Small intestine (tissue), 7 donors: ENCODE data around the gene CFAP126. TPM values are rescaled to one million over a fixed set of nuclear protein-coding genes. Genes with fewer than 3 reads are reported as not detected.
"Not testable (repeated sequence)": the region's sequence is repeated elsewhere in the genome, so short reads cannot be mapped to it uniquely, and the experiment has no call there.

Experiments
- DNase-seq, 2 donors: peaks; one replicate each; pipeline versions ENCODE4 v3.0.0 to v3.0.0-alpha.2; 2013
- FAIRE-seq: peaks from 2 replicates; lab custom pipeline; 2012; peaks lifted over from hg19 to GRCh38; lab: Jason Lieb, UNC
- H3K27ac ChIP-seq, 3 donors: one replicate each; pipeline ENCODE4 v1.5.1; 2013; ENCODE audit warnings: low read length in 2 of 3, mild to moderate bottlenecking in 2 of 3, control low read depth in 1 of 3, inconsistent platforms in 1 of 3, low read depth in 1 of 3, moderate library complexity in 1 of 3
- H3K27me3 ChIP-seq, 3 donors: one replicate each; pipeline ENCODE4 v1.6.1; 2013; ENCODE audit warnings: low read length in 3 of 3, inconsistent platforms in 1 of 3; ENCODE audit not compliant: control insufficient read depth in 3 of 3, insufficient read depth in 3 of 3
- H3K36me3 ChIP-seq, 3 donors: one replicate each; pipeline ENCODE4 v1.6.1; 2013; ENCODE audit warnings: low read length in 3 of 3, inconsistent platforms in 1 of 3, low read depth in 1 of 3, mild to moderate bottlenecking in 1 of 3, moderate library complexity in 1 of 3; ENCODE audit not compliant: control insufficient read depth in 3 of 3, insufficient read depth in 2 of 3
- H3K4me1 ChIP-seq, 3 donors: one replicate each; pipeline ENCODE4 v1.6.1; 2013; ENCODE audit warnings: low read length in 2 of 3, inconsistent platforms in 1 of 3, low read depth in 1 of 3, mild to moderate bottlenecking in 1 of 3, moderate library complexity in 1 of 3; ENCODE audit not compliant: control insufficient read depth in 3 of 3, insufficient read depth in 2 of 3
- H3K4me3 ChIP-seq, 3 donors: one replicate each; pipeline ENCODE4 v1.5.1; 2013; ENCODE audit warnings: low read length in 3 of 3, control low read depth in 1 of 3, inconsistent platforms in 1 of 3, low read depth in 1 of 3, mild to moderate bottlenecking in 1 of 3, moderate library complexity in 1 of 3
- H3K9me3 ChIP-seq, 2 donors: one replicate each; pipeline ENCODE4 v1.6.1; 2013; ENCODE audit warnings: low read depth in 1 of 2, low read length in 1 of 2; ENCODE audit not compliant: control insufficient read depth in 2 of 2, insufficient read depth in 1 of 2
- WGBS, 3 donors: extraction: QIAGEN DNeasy Blood & Tissue Kit; methylation state at CpG; one replicate each; pipeline ENCODE4 v1.1.7; 2013; 5-methylcytosine and 5-hydroxymethylcytosine counted together
- polyA plus RNA-seq, 4 donors: library from polyadenylated mRNA; stranded (reverse) in 3 of 4; unstranded in 1 of 4; fragments of 200-250 nt in 3 of 4; fragments of 120-200 nt in 1 of 4; gene quantifications; one replicate each; pipeline versions ENCODE4 v1.2.1 to v1.2.3, GENCODE V29; 2013
- donor health status: healthy with polysubstance abuse.
- donor health status: control.
- donor health status: control.
- donor health status: Bipolar disorder and iron deficiency.
- donor health status: healthy.

Gene CFAP126
- polyA plus RNA-seq, 4 donors = 0.21 TPM; not detected in 3

DNA sequence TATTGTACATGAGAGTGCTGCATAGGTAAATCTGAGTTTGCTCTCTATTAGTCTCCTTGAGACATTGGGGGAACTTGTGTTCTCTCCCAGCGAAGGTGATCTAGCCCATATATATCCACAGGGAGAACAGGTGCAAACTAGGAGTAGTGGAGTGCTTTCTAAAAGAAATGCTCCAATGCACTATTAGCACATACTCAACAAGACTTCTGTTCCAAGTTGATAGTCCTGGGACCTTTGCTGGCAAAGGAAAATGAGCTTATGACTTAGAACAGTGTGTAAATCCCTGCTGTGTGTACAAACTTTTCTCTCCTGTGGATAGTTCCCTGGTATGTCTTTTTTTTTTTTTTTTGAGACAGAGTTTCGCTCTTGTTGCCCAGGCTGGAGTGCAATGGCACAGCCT, 25.5 kb downstream of the CFAP126 start:
- Histone ChIP-seq H3K9me3 (no peaks in the 10 kb centered on the region), H3K27me3 (no peaks in the 10 kb centered on the region), H3K4me1 (no peaks in the 10 kb centered on the region), H3K4me3 (no peak overlapping the region), H3K36me3 (peaks cover 8 to 35% (median 9%) of the 10 kb centered on the region in 3 donors), H3K27ac (no peak overlapping the region)
- 96 to 100% (median 97%) methylated on average over 2 of the region's 2 CpGs for WGBS, 3 donors
- no peak for DNase-seq
- FAIRE-seq = no peak

DNA sequence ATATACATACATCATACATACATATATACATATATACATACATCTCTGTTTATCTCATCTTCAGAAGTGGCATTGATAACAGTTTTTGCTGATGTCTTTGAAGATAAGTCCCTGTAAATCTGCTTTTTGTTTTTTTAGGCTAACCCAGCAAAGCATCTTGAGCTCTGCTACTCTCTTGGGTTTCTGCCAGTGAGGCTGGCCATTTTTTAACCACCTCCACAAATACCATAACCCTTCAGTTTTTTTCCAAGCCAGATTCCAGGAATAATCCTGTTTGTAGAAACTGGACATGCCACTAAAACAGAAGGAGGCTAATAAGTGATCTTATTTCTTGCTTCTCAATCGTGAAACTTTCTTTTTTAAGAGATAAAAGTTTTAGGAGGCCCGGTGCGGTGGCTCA, 31.9 kb downstream of the CFAP126 start:
- no peaks in the 10 kb centered on the region for H3K9me3 ChIP-seq
- no peak overlapping the region for H3K27ac ChIP-seq
- FAIRE-seq = no peak
- no peak for DNase-seq
- no peaks in the 10 kb centered on the region for H3K27me3 ChIP-seq
- no peak overlapping the region for H3K4me3 ChIP-seq
- H3K36me3 ChIP-seq = peaks cover 7 to 54% (median 12%) of the 10 kb centered on the region in 3 donors
- H3K4me1 ChIP-seq = no peaks in the 10 kb centered on the region
- 85 to 96% (median 87%) methylated on average over 3 of the region's 3 CpGs for WGBS, 3 donors

DNA sequence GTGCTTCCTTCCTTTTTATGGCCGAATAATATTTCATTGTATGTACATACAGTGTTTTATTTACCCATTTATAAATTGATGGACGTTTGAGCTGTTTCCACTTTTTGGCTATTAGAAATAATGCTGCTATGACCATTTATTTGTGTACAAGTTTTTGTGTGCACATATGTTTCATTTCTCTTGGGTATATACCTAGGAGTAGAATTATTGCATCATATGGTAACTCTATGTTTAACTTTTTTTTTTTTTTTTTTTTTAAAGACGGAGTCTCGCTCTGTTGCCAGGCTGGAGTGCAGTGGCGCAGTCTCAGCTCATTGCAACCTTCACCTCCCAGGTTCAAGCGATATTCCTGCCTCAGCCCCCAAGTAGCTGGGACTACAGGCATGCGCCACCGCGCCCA, 34.5 kb downstream of the CFAP126 start:
- FAIRE-seq = no peak
- no peak for DNase-seq
- Histone ChIP-seq H3K27ac (no peak overlapping the region), H3K4me3 (no peak overlapping the region), H3K9me3 (no peaks in the 10 kb centered on the region), H3K36me3 (peaks cover 10 to 49% (median 18%) of the 10 kb centered on the region in 3 donors), H3K4me1 (no peaks in the 10 kb centered on the region), H3K27me3 (no peaks in the 10 kb centered on the region)
- WGBS, 3 donors = 93 to 97% (median 96%) methylated on average over 8 to 9 of the region's 9 CpGs

DNA sequence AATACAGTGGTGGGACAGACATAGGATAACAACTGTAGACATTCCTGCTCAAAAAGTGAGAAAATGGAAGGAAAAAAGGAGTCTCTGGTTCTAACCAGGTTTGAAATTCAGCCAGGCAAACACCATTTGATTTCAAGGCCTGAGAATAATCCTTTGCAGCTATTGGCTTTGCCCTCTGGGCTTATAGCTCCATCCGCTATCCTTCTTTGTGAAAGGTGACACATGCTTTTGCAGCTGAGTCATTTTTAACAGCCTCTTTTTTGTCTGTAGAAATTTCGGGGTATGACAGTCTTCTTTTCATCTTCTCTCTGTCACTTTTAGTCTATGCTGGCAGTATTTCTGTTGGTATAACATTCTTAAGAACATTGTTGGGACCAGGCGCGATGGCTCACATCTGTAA, 37.3 kb downstream of the CFAP126 start:
- 93 to 96% (median 95%) methylated on average over 4 of the region's 4 CpGs for WGBS, 3 donors
- H3K27me3 ChIP-seq = no peaks in the 10 kb centered on the region
- peaks cover 8 to 56% (median 18%) of the 10 kb centered on the region in 3 donors for H3K36me3 ChIP-seq
- H3K4me1 ChIP-seq = no peaks in the 10 kb centered on the region
- FAIRE-seq = no peak
- no peaks in the 10 kb centered on the region for H3K9me3 ChIP-seq
- DNase-seq = no peak
- no peak overlapping the region for H3K4me3 ChIP-seq
- no peak overlapping the region for H3K27ac ChIP-seq

DNA sequence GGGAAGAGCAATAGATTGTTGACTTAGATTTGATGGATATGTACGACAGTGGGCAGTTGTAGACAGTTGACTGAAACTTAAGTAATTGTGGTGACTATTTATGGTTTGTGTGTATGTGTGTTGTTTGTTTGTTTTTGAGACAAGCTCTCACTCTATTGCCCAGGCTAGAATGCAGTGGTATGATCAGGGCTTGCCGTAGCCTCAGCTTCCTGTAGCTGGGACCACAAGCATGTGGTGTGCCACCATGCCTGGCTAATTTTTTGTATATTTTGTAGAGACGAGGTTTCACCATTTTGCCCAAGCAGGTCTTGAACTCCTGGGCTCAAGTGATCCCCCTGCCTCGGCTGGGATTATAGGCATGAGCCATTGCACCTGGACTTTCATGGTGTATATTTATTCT, 43.7 kb downstream of the CFAP126 start:
- Histone ChIP-seq H3K4me3 (no peak overlapping the region), H3K27ac (no peak overlapping the region)

DNA sequence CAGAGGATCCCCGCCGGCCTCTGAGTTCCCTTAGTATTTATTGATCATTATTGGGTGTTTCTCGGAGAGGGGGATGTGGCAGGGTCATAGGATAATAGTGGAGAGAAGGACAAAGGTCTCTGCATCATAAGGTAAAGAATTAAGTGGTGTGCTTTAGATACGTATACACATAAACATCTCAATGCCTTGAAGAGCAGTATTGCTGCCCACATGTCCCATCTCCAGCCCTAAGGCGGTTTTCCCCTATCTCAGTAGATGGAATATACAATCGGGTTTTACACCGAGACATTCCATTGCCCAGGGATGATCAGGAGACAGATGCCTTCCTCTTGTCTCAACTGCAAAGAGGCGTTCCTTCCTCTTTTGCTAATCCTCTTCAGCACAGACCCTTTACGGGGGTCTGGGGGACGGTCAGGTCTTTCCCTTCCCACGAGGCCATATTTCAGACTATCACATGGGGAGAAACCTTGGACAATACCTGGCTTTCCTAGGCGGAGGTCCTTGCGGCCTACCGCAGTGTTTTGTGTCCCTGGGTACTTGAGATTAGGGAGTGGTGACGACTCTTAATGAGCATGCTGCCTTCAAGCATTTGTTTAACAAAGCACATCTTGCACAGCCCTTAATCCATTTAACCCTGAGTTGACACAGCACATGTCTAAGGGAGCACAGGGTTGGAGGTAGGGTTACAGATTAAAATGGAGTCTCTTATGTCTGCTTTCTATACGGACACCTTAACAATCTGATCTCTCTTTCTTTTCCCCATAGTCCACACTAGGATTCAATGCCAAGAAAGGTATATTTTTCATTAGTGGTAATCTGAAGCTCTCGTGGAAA, 51.6 kb downstream of the CFAP126 start:
- not testable (repeated sequence) for FAIRE-seq, H3K27ac ChIP-seq, H3K36me3 ChIP-seq, H3K27me3 ChIP-seq, DNase-seq, H3K4me3 ChIP-seq, H3K4me1 ChIP-seq, H3K9me3 ChIP-seq
- WGBS, 3 donors = 74 to 78% (median 75%) methylated on average over 17 of the region's 17 CpGs

More for the DNA sequence above, 43.7 kb downstream of the CFAP126 start:
- Histone ChIP-seq H3K4me1 (peaks cover 0 to 2% (median 0%) of the 10 kb centered on the region in 3 donors), H3K27me3 (no peaks in the 10 kb centered on the region), H3K9me3 (no peaks in the 10 kb centered on the region), H3K36me3 (peaks cover 8 to 37% (median 11%) of the 10 kb centered on the region in 3 donors)
- WGBS, 3 donors = 73 to 84% (median 78%) methylated on average over 4 of the region's 4 CpGs
- FAIRE-seq (no peak), DNase-seq (no peak)

Other genes starting within 250 kb of the CFAP126 start
- gene PFDN2, start 249.8 kb downstream of the CFAP126 start, polyA plus RNA-seq = 100 to 1,000 TPM in 2 of 4 donors, 10 to 100 TPM in 2; 62.8 to 130 (median 106) TPM
- gene NIT1, start 249.8 kb downstream of the CFAP126 start, polyA plus RNA-seq = 100 to 1,000 TPM in 1 of 4 donors, 10 to 100 TPM in 3; 51.3 to 131 (median 83.2) TPM
- gene DEDD, start 235.2 kb downstream of the CFAP126 start, polyA plus RNA-seq = 10 to 100 TPM; 22.7 to 31.8 (median 24.6) TPM
- 100 to 1,000 TPM; 137 to 193 (median 167) TPM for gene UFC1, start 213.9 kb downstream of the CFAP126 start, polyA plus RNA-seq
- 10 to 100 TPM; 15.4 to 30.8 (median 17.9) TPM for gene USP21, start 208.4 kb downstream of the CFAP126 start, polyA plus RNA-seq
- gene PPOX, start 201.4 kb downstream of the CFAP126 start, polyA plus RNA-seq = 10 to 100 TPM; 12.6 to 51.9 (median 18.9) TPM
- gene B4GALT3, start 190.4 kb downstream of the CFAP126 start, polyA plus RNA-seq = 10 to 100 TPM; 16.5 to 38.0 (median 29.7) TPM
- 1 to 10 TPM in 2 of 4 donors, under 1 TPM in 2; under 0.01 to 7.9 (median 0.78) TPM for gene ADAMTS4, start 168.8 kb downstream of the CFAP126 start, polyA plus RNA-seq
- 100 to 1,000 TPM; 113 to 170 (median 121) TPM for gene NDUFS2, start 165.5 kb downstream of the CFAP126 start, polyA plus RNA-seq
- gene FCER1G, start 152.6 kb downstream of the CFAP126 start, polyA plus RNA-seq = 10 to 100 TPM; 11.6 to 79.8 (median 41.8) TPM
- gene APOA2, start 144.2 kb downstream of the CFAP126 start, polyA plus RNA-seq = 10 to 100 TPM in 1 of 4 donors, 1 to 10 TPM in 1, under 1 TPM in 1, not detected in 1; 0.42 to 77.6 (median 3.2) TPM
- 10 to 100 TPM; 12.4 to 32.9 (median 22.1) TPM for gene TOMM40L, start 141.8 kb downstream of the CFAP126 start, polyA plus RNA-seq
- 10 to 100 TPM in 1 of 4 donors, 1 to 10 TPM in 2, under 1 TPM in 1; 0.28 to 13.3 (median 6.4) TPM for gene NR1I3, start 129.7 kb downstream of the CFAP126 start, polyA plus RNA-seq
- 1 to 10 TPM in 2 of 4 donors, not detected in 2; 2.0 to 2.9 TPM for gene PCP4L1, start 109.1 kb downstream of the CFAP126 start, polyA plus RNA-seq
- 1 to 10 TPM in 2 of 4 donors, under 1 TPM in 2; 0.27 to 4.0 (median 2.1) TPM for gene MPZ, start 57.9 kb downstream of the CFAP126 start, polyA plus RNA-seq
- 100 to 1,000 TPM; 175 to 262 (median 211) TPM for gene SDHC, start 53.5 kb downstream of the CFAP126 start, polyA plus RNA-seq
- gene FCGR2A, start 137.6 kb upstream of the CFAP126 start, polyA plus RNA-seq = 10 to 100 TPM in 1 of 4 donors, 1 to 10 TPM in 3; 1.1 to 18.7 (median 3.8) TPM
- gene HSPA6, start 156.7 kb upstream of the CFAP126 start, polyA plus RNA-seq = 1 to 10 TPM in 2 of 4 donors, under 1 TPM in 2; 0.22 to 1.6 (median 0.72) TPM
- gene FCGR3A, start 181.9 kb upstream of the CFAP126 start, polyA plus RNA-seq = 10 to 100 TPM in 1 of 4 donors, 1 to 10 TPM in 3; 1.3 to 19.5 (median 2.4) TPM